Smooth muscle cell (in vitro differentiated cells): ENCODE measurements around the gene DIS3L2. TPM values are rescaled to one million over a fixed set of nuclear protein-coding genes. Genes with fewer than 3 reads are reported as not detected.
"Not testable (repeated sequence)": the region's sequence is repeated elsewhere in the genome, so short reads cannot be mapped to it uniquely, and the experiment has no call there.

ENCODE experiments used
- DNase-seq: peaks from one replicate; lab custom pipeline; 2025; ENCODE audit not compliant: unreplicated experiment; lab: John Stamatoyannopoulos, UW
- H2AFZ ChIP-seq: fragments of 200-600 bp; sonication (generic); 2 replicates; pipeline ENCODE4 v1.6.0; 2016; ENCODE audit warnings: antibody characterized with exemption, low read depth, mild to moderate bottlenecking
- H3F3A ChIP-seq: fragments of 200-600 bp; sonication (generic); 2 replicates; pipeline ENCODE4 v1.6.0; 2017; ENCODE audit warnings: antibody characterized with exemption, low read depth
- H3K27ac ChIP-seq: fragments of 200-600 bp; sonication (generic); 2 replicates; pipeline ENCODE4 v1.5.1; 2016; ENCODE audit warnings: low read depth, mild to moderate bottlenecking
- H3K27me3 ChIP-seq: fragments of 200-600 bp; sonication (generic); 2 replicates; pipeline ENCODE4 v1.6.1; 2016; ENCODE audit warnings: low read depth, mild to moderate bottlenecking
- H3K36me3 ChIP-seq: fragments of 200-600 bp; sonication (generic); 2 replicates; pipeline ENCODE4 v1.5.1; 2016; ENCODE audit warnings: low read depth
- H3K4me1 ChIP-seq: fragments of 200-600 bp; sonication (generic); 2 replicates; pipeline ENCODE4 v1.5.1; 2016; ENCODE audit warnings: low read depth
- H3K4me2 ChIP-seq: fragments of 200-600 bp; sonication (generic); 2 replicates; pipeline ENCODE4 v1.6.0; 2016; ENCODE audit warnings: mild to moderate bottlenecking
- H3K4me3 ChIP-seq: fragments of 200-600 bp; sonication (generic); 2 replicates; pipeline ENCODE4 v1.5.1; 2016; ENCODE audit warnings: mild to moderate bottlenecking
- H3K79me2 ChIP-seq: fragments of 200-600 bp; sonication (generic); 2 replicates; pipeline ENCODE4 v1.6.0; 2016; ENCODE audit warnings: low read depth, mild to moderate bottlenecking
- H3K9ac ChIP-seq: fragments of 200-600 bp; sonication (generic); 2 replicates; pipeline ENCODE4 v1.6.0; 2016; ENCODE audit warnings: low read depth
- H3K9me3 ChIP-seq: fragments of 200-600 bp; sonication (generic); replicated peaks from 2 replicates; pipeline ENCODE4 v1.5.1; 2016; ENCODE audit warnings: low read depth
- H4K20me1 ChIP-seq: fragments of 200-600 bp; sonication (generic); 2 replicates; pipeline ENCODE4 v1.6.0; 2016; ENCODE audit warnings: low read depth
- WGBS: methylation state at CpG from one replicate; pipeline ENCODE4 v1.1.7; 2016; ENCODE audit warnings: low lambda C conversion rate; 5-methylcytosine and 5-hydroxymethylcytosine counted together
- polyA plus RNA-seq: library from polyadenylated mRNA; unstranded; fragments of >200 nt; fragmentation: Nextera tagmentation; extraction: Ambion mirVana; gene quantifications from 2 replicates; pipeline ENCODE4 v1.2.1, GENCODE V29; 2016
- total RNA-seq: library from RNA; depleted of rRNA; stranded (reverse); fragments of >200 nt; gene quantifications from 2 replicates; pipeline ENCODE4 v1.2.3, GENCODE V29; 2014
- TF ChIP-seq, protein P1 (sequence below): fragments of 200-600 bp; sonication (generic); IDR thresholded peaks from 2 replicates; pipeline ENCODE4 v1.5.1; 2017; ENCODE audit warnings: borderline replicate concordance, mild to moderate bottlenecking, antibody characterized with exemption; ENCODE audit not compliant: insufficient read depth, poor library complexity, severe bottlenecking

DIS3L2 gene
- total and polyA plus RNA-seq, 2 experiments from 2014 or later: 11.4 to 25.2 TPM

GRCh38 chr2:232323328-232323650 is 361.8 kb downstream of the DIS3L2 start:
- Histone ChIP-seq H3K4me3 (no peak overlapping the region), H3K79me2 (no peaks in the 10 kb centered on the region), H3K9ac (no peak overlapping the region), H3K4me1 (no peaks in the 10 kb centered on the region), H2AFZ (no peak overlapping the region), H3K36me3 (no peaks in the 10 kb centered on the region), H4K20me1 (peaks cover 14% of the 10 kb centered on the region), H3K4me2 (no peak overlapping the region), H3F3A (no peaks in the 10 kb centered on the region), H3K27me3 (no peaks in the 10 kb centered on the region), H3K9me3 (no peaks in the 10 kb centered on the region), H3K27ac (no peak overlapping the region)
- WGBS: 89% methylated on average over 4 of the region's 4 CpGs
- DNase-seq: no peak
- TF ChIP-seq, protein P1, sequence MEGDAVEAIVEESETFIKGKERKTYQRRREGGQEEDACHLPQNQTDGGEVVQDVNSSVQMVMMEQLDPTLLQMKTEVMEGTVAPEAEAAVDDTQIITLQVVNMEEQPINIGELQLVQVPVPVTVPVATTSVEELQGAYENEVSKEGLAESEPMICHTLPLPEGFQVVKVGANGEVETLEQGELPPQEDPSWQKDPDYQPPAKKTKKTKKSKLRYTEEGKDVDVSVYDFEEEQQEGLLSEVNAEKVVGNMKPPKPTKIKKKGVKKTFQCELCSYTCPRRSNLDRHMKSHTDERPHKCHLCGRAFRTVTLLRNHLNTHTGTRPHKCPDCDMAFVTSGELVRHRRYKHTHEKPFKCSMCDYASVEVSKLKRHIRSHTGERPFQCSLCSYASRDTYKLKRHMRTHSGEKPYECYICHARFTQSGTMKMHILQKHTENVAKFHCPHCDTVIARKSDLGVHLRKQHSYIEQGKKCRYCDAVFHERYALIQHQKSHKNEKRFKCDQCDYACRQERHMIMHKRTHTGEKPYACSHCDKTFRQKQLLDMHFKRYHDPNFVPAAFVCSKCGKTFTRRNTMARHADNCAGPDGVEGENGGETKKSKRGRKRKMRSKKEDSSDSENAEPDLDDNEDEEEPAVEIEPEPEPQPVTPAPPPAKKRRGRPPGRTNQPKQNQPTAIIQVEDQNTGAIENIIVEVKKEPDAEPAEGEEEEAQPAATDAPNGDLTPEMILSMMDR: no peak

DNA sequence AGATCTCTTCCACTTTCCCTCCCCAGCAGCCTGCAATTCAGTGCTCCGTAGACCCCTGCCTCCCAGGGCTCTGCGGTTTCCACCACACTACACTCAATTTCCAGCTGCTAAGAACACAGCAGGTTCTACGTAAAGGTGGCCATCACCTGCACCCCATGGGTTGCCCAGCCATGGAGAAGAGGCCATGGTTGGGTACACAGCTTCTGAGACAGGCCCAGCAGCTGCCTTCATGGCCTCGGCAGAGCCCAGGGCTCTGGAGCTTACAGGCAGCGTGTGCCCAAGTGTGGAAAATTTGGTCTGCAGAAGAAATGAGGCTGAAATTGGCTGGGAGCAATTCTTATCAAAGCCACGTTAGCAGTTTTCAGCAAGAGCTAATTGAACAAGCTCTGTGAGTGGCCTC is 362.5 kb downstream of the DIS3L2 start:
- 65% methylated on average over 6 of the region's 6 CpGs for WGBS
- H2AFZ ChIP-seq, H3K4me3 ChIP-seq, H3K4me1 ChIP-seq, H3K9me3 ChIP-seq, H3K27ac ChIP-seq, H3K27me3 ChIP-seq, H3F3A ChIP-seq, H3K9ac ChIP-seq, H3K4me2 ChIP-seq, DNase-seq, H3K36me3 ChIP-seq, H3K79me2 ChIP-seq: not testable (repeated sequence)
- H4K20me1 ChIP-seq: peaks cover 14% of the 10 kb centered on the region

DNA sequence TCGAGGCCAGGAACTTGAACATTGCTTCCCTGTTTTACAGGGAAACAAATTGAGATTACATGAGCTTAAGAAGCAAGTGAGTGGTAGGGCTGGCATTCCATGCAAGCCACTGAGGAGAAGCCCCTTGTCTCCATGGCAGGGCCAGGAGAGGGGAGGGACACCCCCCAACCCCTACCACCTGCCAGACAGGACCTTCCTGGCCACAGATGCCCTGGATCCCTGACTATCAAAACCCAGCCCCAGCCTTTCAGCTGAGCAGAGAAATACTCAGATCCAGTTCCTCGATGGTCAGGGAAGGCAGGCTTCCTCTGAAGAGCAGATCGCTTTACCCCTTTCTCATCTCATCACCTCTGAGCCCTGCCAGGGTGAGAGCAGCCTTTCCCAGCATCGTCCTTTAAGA is 363.3 kb downstream of the DIS3L2 start:
- Histone ChIP-seq H3K27me3 (no peaks in the 10 kb centered on the region), H3K9me3 (no peaks in the 10 kb centered on the region), H3K4me3 (no peak overlapping the region), H4K20me1 (peaks cover 14% of the 10 kb centered on the region), H3K4me2 (no peak overlapping the region), H3K27ac (no peak overlapping the region), H3F3A (no peaks in the 10 kb centered on the region), H2AFZ (no peak overlapping the region), H3K36me3 (no peaks in the 10 kb centered on the region), H3K9ac (no peak overlapping the region), H3K79me2 (no peaks in the 10 kb centered on the region), H3K4me1 (no peaks in the 10 kb centered on the region)
- TF ChIP-seq, protein P1: no peak
- WGBS: 93% methylated on average over 4 of the region's 4 CpGs
- no peak for DNase-seq

DNA sequence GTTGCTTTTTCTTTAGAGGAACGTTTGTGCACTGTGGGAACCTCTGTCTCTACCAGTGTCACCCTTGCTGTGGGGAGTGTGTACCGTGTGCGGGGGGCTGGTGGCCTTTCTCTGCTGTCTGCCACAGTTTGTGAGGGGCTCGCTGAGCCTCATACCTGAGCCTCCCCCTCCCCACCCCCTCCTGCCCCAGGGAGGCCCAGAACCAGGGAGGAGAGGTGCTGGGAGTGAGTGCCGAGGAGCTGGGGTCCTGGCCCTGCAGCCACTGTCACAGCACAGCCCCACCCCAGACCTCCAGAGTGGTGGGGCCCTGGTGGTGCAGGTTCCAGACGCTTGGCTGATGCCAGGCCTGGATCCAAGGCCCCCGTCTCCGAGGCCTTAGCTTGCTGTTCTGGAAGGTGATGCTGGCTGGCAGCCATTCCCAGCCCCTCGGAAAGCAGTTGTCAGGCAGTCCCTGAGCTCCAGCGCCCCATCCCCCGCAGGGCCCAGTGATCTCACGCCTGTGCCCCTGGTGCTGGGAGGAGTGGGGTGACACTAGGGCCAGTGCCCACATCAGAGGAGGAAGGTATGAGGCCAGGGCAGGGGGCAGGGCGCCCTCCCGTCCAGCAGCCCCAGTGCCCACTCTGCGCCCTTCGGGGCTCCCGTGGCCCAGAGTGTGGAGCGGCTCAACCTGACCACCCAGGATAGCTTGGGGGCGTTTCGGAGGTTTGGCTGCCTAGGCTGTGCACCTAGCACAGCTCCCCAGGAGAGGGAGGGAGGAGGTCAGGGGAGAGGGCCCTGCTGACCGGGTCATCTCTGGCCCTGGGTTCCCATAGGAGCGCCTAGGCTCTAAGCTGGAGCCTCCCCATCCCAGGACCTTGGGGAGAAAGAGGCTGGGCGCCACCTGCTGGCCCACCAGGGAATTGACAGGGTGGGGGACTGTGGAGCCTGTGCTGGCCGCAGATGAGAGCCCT is 364.1 kb downstream of the DIS3L2 start:
- 80% methylated on average over 24 of the region's 24 CpGs for WGBS
- Histone ChIP-seq H2AFZ (no peak overlapping the region), H3K9me3 (no peaks in the 10 kb centered on the region), H3K27ac (no peak overlapping the region), H4K20me1 (peaks cover 14% of the 10 kb centered on the region), H3K4me1 (no peaks in the 10 kb centered on the region), H3K27me3 (no peaks in the 10 kb centered on the region), H3K9ac (no peak overlapping the region), H3K4me3 (no peak overlapping the region), H3F3A (no peaks in the 10 kb centered on the region), H3K4me2 (no peak overlapping the region), H3K79me2 (no peaks in the 10 kb centered on the region), H3K36me3 (no peaks in the 10 kb centered on the region)
- TF ChIP-seq, protein P1: peak; percentile 58
- DNase-seq: no peak
